Suprapubic skin (tissue), 4 donors: ENCODE results near the gene MTRR.

Source experiments
- EP300 ChIP-seq: sonication (generic); formaldehyde crosslinking; IDR thresholded peaks from one replicate; pipeline ENCODE4 v1.6.1; 2017; ENCODE audit warnings: antibody characterized with exemption
- POLR2AphosphoS5 ChIP-seq, 3 donors: sonication (generic); formaldehyde crosslinking; IDR thresholded peaks; one replicate each; pipeline ENCODE4 v1.6.1; 2017; ENCODE audit warnings: antibody characterized with exemption in 3 of 3

- no peak for TF ChIP-seq EP300
- TF ChIP-seq POLR2AphosphoS5 (IDR thresholded peaks at IDR 0.05): no peak
Measured at GRCh38 chr5:7881091-7881490, 12.1 kb downstream of the MTRR start.
